Measurements from ENCODE around the gene CT45A3.
A peak's percentile ranks its signal among the peaks of the same experiment; 100 is the strongest.
"Not testable (repeated sequence)": the region's sequence is repeated elsewhere in the genome, so short reads cannot be mapped to it uniquely, and the experiment has no call there.

Gene CT45A3

GRCh38 chrX:135768091-135768490, at the start of gene CT45A3:
Gene CT45A3 (minus strand): TSS chrX:135768191. CDS start chrX:135764444, 3,747 bp downstream.
- not testable (repeated sequence) for DNase-seq (ENCODE audit: low spot score); FAIRE-seq

- not testable (repeated sequence) for FAIRE-seq; DNase-seq (ENCODE audit: low spot score)
These were observed 34.7 kb upstream of the CT45A3 start, which contains the start of gene CT45A6 for GRCh38 chrX:135802687-135803086. Gene CT45A6 (minus strand): TSS chrX:135802787. CDS start chrX:135798993, 3,794 bp downstream.

- not testable (repeated sequence) for DNase-seq (ENCODE audit: low spot score); FAIRE-seq
These were observed 17.4 kb upstream of the CT45A3 start, which contains the start of gene CT45A5 for GRCh38 chrX:135785403-135785802. Gene CT45A5 (minus strand): TSS chrX:135785503. CDS start chrX:135781729, 3,774 bp downstream.

- not testable (repeated sequence) for FAIRE-seq; DNase-seq (ENCODE audit: low spot score)
These were observed 23.3 kb downstream of the CT45A3 start for GRCh38 chrX:135744739-135745138.

- no peak for FAIRE-seq
- DNase-seq (ENCODE audit: low spot score) = no peak
These were observed 26.7 kb downstream of the CT45A3 start for GRCh38 chrX:135741192-135741715.

- FAIRE-seq (no peak), DNase-seq (ENCODE audit: low spot score) (peak; percentile 48)
These were observed 27.3 kb downstream of the CT45A3 start for GRCh38 chrX:135740681-135741149.

GRCh38 chrX:135737366-135738071, 30.5 kb downstream of the CT45A3 start:
- DNase-seq (ENCODE audit: low spot score) (no peak), FAIRE-seq (no peak)

GRCh38 chrX:135734666-135735065, 33.3 kb downstream of the CT45A3 start:
- not testable (repeated sequence) for FAIRE-seq; DNase-seq (ENCODE audit: low spot score)

GRCh38 chrX:135713795-135714194, 54.2 kb downstream of the CT45A3 start:
- DNase-seq (ENCODE audit: low spot score) (no peak), FAIRE-seq (no peak)

GRCh38 chrX:135713183-135713689, 54.8 kb downstream of the CT45A3 start, which contains the start of gene CT45A1:
Gene CT45A1 (plus strand): TSS chrX:135713639. CDS start chrX:135718941, 5,302 bp downstream.
- not testable (repeated sequence) for FAIRE-seq; DNase-seq (ENCODE audit: low spot score)

Data from urothelium cell line (cell line).